WERI-Rb-1 (cell line): Measurements from ENCODE around the gene OR8A1.

Experiments
- DNase-seq: peaks from one replicate; pipeline ENCODE4 v3.0.0-alpha.2; 2020
- H3K27ac ChIP-seq: fragments of 250-450 bp; sonication (Bioruptor Pico); 2 replicates; pipeline ENCODE4 v1.5.1; 2020; ENCODE audit warnings: mild to moderate bottlenecking, moderate library complexity
- H3K27me3 ChIP-seq: fragments of 250-450 bp; sonication (Bioruptor Pico); 2 replicates; pipeline ENCODE4 v1.5.1; 2021; ENCODE audit warnings: mild to moderate bottlenecking, low read depth, moderate library complexity; ENCODE audit not compliant: insufficient read depth, severe bottlenecking
- H3K36me3 ChIP-seq: fragments of 250-450 bp; sonication (Bioruptor Pico); 2 replicates; pipeline ENCODE4 v1.5.1; 2020; ENCODE audit warnings: mild to moderate bottlenecking, moderate library complexity
- H3K4me3 ChIP-seq: 2 replicates; pipeline ENCODE4 v1.5.1; 2011; ENCODE audit warnings: low read depth, mild to moderate bottlenecking, control low read depth, low read length
- H3K9me3 ChIP-seq: fragments of 250-450 bp; sonication (Bioruptor Pico); 2 replicates; pipeline ENCODE4 v1.5.1; 2021; ENCODE audit warnings: mild to moderate bottlenecking, moderate library complexity; ENCODE audit not compliant: severe bottlenecking
- CTCF ChIP-seq: IDR thresholded peaks from 2 replicates; pipeline ENCODE4 v1.5.1; 2011; ENCODE audit warnings: low read depth, mild to moderate bottlenecking, control low read depth, inconsistent platforms, low read length

The OR8A1 gene

GRCh38 chr11:124569697-124570096 lies at the start of gene OR8A1:
Gene OR8A1, plus strand, starts transcription at chr11:124569997. Its CDS starts 123 bp downstream, at chr11:124570120.
- Histone ChIP-seq H3K27ac (no peak within 1 kb of the TSS), H3K27me3 (peaks cover 3% of the 10 kb centered on the region), H3K4me3 (no peak within 1 kb of the TSS), H3K36me3 (no peaks in the 10 kb centered on the region), H3K9me3 (no peaks in the 10 kb centered on the region)
- no peak for TF ChIP-seq CTCF
- no peak for DNase-seq

- Histone ChIP-seq H3K36me3 (no peaks in the 10 kb centered on the region), H3K27ac (no peak overlapping the region), H3K27me3 (no peaks in the 10 kb centered on the region), H3K9me3 (no peaks in the 10 kb centered on the region), H3K4me3 (no peak overlapping the region)
- TF ChIP-seq CTCF: no peak
- DNase-seq: no peak
Measured at GRCh38 chr11:124520550-124520854, 49.3 kb upstream of the OR8A1 start.

GRCh38 chr11:124533626-124534025 lies 36.2 kb upstream of the OR8A1 start:
- no peak overlapping the region for H3K4me3 ChIP-seq
- TF ChIP-seq CTCF: no peak
- no peak overlapping the region for H3K27ac ChIP-seq
- no peaks in the 10 kb centered on the region for H3K36me3 ChIP-seq
- no peak for DNase-seq
- no peaks in the 10 kb centered on the region for H3K27me3 ChIP-seq
- no peaks in the 10 kb centered on the region for H3K9me3 ChIP-seq

- Histone ChIP-seq H3K9me3 (no peaks in the 10 kb centered on the region), H3K27ac (no peak overlapping the region), H3K27me3 (no peaks in the 10 kb centered on the region), H3K36me3 (no peaks in the 10 kb centered on the region), H3K4me3 (no peak overlapping the region)
- DNase-seq: no peak
- TF ChIP-seq CTCF: no peak
Measured at GRCh38 chr11:124534051-124534450, 35.7 kb upstream of the OR8A1 start.

- no peak overlapping the region for H3K4me3 ChIP-seq
- no peaks in the 10 kb centered on the region for H3K27me3 ChIP-seq
- no peaks in the 10 kb centered on the region for H3K9me3 ChIP-seq
- H3K27ac ChIP-seq: no peak overlapping the region
- no peak for DNase-seq
- no peaks in the 10 kb centered on the region for H3K36me3 ChIP-seq
- TF ChIP-seq CTCF: no peak
Measured at GRCh38 chr11:124535552-124536232, 34.1 kb upstream of the OR8A1 start.

- DNase-seq: no peak
- Histone ChIP-seq H3K9me3 (no peaks in the 10 kb centered on the region), H3K27ac (no peak overlapping the region), H3K27me3 (no peaks in the 10 kb centered on the region), H3K36me3 (no peaks in the 10 kb centered on the region), H3K4me3 (no peak overlapping the region)
- no peak for TF ChIP-seq CTCF
Measured at GRCh38 chr11:124536520-124536919, 33.3 kb upstream of the OR8A1 start.
